ENCODE data around the gene PDCD7.

GRCh38 chr15:65147902-65148301, 14.3 kb upstream of the PDCD7 start:
- TF ChIP-seq CTCF (CRISPR knock-in tag; IDR thresholded peaks at IDR 0.05), result no peak
- no peak for TF ChIP-seq MXD4 (CRISPR knock-in tag; IDR thresholded peaks at IDR 0.05)
- no peak for TF ChIP-seq YEATS2 (CRISPR knock-in tag; IDR thresholded peaks at IDR 0.05; ENCODE audit: borderline replicate concordance)
- TF ChIP-seq MXI1 (IDR thresholded peaks at IDR 0.05; ENCODE audit: borderline replicate concordance, low read depth, low read length), result no peak
- TF ChIP-seq UBTF (CRISPR knock-in tag; IDR thresholded peaks at IDR 0.05), result no peak
- no peak for TF ChIP-seq THAP8 (CRISPR knock-in tag; IDR thresholded peaks at IDR 0.05; ENCODE audit: borderline replicate concordance)
- TF ChIP-seq TBP (CRISPR knock-in tag; IDR thresholded peaks at IDR 0.05), result no peak
- TF ChIP-seq HNRNPLL (IDR thresholded peaks at IDR 0.05; ENCODE audit: low read depth, low read length, poor library complexity, severe bottlenecking), result no peak
- TF ChIP-seq PREB (CRISPR knock-in tag; IDR thresholded peaks at IDR 0.05), result no peak
- no peak for TF ChIP-seq ZNF761 (CRISPR knock-in tag; conservative IDR thresholded peaks at IDR 0.05)
- TF ChIP-seq EHMT2 (IDR thresholded peaks at IDR 0.05; ENCODE audit: borderline replicate concordance, low read depth, low read length), result no peak

Data from HepG2 (cell line).